ENCODE data around the gene FRMD4A. TPM values are rescaled to one million over a fixed set of nuclear protein-coding genes. Genes with fewer than 3 reads are reported as not detected.
"Not testable (repeated sequence)": the region's sequence is repeated elsewhere in the genome, so short reads cannot be mapped to it uniquely, and the experiment has no call there.

The FRMD4A gene
- total RNA-seq, 2 donors from 2014 or later = 18.9 to 46.1 TPM

DNA sequence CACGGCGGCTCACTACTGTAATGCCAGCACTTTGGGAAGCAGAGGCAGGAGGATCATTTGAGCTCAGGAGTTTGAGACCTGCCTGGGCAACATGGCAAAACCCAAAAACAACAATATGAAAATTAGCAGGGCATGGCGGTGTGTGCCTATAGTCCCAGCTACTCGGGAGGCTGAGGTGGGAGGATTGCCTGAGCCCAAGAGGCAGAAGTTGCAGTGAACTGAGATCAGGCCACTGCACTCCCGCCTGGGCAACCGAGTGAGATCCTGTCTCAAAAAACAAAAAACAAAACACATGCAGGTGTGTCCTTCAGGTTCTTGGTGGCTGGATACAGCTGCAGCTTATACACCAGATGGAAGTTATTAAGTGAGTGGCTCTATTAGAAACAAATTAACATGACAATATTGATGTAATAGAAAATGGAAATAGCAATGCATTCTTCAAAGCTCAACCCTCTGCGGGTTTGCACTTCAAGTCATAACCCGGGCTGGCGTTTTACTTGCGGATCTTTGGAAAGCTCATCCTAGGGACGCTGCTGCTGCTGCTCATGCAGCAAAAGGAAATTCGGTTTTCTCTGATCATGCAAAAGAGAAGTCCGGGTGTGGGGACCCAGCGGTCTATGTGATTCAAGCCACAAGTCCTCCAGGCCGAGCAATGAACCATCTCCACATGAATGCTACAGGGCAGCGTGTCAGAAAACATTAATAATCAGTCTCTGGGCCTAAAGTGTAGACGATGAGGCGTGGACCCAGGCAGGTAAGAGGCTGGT, 462.0 kb downstream of the FRMD4A start:
- H3K9me3 ChIP-seq = no peaks in the 10 kb centered on the region
- intact Hi-C loops (cut with DNase I) = no loop called here
- no peak overlapping the region for H3K4me3 ChIP-seq
- no peaks in the 10 kb centered on the region for H3K36me3 ChIP-seq (replicated peaks in 1 of 2; ENCODE audit: insufficient read depth in 1 of 2, low read depth in 2 of 2)
- H3K27ac ChIP-seq = no peak overlapping the region
- 87% methylated on average over 18 of the region's 18 CpGs for WGBS, 2 donors
- H3K4me1 ChIP-seq = no peaks in the 10 kb centered on the region
- no peaks in the 10 kb centered on the region for H3K27me3 ChIP-seq
- DNase-seq (no peak), ATAC-seq (no peak)
- TF ChIP-seq, protein P1, sequence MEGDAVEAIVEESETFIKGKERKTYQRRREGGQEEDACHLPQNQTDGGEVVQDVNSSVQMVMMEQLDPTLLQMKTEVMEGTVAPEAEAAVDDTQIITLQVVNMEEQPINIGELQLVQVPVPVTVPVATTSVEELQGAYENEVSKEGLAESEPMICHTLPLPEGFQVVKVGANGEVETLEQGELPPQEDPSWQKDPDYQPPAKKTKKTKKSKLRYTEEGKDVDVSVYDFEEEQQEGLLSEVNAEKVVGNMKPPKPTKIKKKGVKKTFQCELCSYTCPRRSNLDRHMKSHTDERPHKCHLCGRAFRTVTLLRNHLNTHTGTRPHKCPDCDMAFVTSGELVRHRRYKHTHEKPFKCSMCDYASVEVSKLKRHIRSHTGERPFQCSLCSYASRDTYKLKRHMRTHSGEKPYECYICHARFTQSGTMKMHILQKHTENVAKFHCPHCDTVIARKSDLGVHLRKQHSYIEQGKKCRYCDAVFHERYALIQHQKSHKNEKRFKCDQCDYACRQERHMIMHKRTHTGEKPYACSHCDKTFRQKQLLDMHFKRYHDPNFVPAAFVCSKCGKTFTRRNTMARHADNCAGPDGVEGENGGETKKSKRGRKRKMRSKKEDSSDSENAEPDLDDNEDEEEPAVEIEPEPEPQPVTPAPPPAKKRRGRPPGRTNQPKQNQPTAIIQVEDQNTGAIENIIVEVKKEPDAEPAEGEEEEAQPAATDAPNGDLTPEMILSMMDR (IDR thresholded peaks at IDR 0.05) = no peak
- no peak for TF ChIP-seq POLR2A (IDR thresholded peaks at IDR 0.05)

DNA sequence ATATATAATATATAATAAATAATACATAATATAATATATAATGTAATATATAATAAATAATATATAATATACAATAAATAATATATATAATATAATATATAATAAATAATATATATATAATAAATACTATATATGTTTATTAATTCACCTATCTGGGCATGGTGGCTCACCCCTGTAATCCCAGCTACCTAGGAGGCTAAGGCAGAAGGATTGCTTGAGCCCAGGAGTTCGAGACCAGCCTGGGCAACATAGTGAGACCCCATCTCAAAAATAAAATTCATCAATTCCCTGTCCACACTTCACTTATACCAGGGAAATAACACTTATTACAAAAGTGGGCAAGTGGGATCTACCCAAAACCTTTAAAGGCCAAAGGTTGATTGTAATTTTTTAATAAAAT, 462.9 kb downstream of the FRMD4A start:
- TF ChIP-seq POLR2A (IDR thresholded peaks at IDR 0.05) = no peak
- TF ChIP-seq, protein P1 (IDR thresholded peaks at IDR 0.05) = no peak
- DNase-seq (no peak), ATAC-seq (no peak)
- Histone ChIP-seq H3K36me3 (replicated peaks in 1 of 2; ENCODE audit: insufficient read depth in 1 of 2, low read depth in 2 of 2) (no peaks in the 10 kb centered on the region), H3K4me3 (no peak overlapping the region), H3K9me3 (no peaks in the 10 kb centered on the region), H3K27ac (no peak overlapping the region), H3K27me3 (no peaks in the 10 kb centered on the region), H3K4me1 (no peaks in the 10 kb centered on the region)
- 89 to 96% methylated on average over 1 of the region's 1 CpG for WGBS, 2 donors
- intact Hi-C loops (cut with DNase I) = no loop called here

DNA sequence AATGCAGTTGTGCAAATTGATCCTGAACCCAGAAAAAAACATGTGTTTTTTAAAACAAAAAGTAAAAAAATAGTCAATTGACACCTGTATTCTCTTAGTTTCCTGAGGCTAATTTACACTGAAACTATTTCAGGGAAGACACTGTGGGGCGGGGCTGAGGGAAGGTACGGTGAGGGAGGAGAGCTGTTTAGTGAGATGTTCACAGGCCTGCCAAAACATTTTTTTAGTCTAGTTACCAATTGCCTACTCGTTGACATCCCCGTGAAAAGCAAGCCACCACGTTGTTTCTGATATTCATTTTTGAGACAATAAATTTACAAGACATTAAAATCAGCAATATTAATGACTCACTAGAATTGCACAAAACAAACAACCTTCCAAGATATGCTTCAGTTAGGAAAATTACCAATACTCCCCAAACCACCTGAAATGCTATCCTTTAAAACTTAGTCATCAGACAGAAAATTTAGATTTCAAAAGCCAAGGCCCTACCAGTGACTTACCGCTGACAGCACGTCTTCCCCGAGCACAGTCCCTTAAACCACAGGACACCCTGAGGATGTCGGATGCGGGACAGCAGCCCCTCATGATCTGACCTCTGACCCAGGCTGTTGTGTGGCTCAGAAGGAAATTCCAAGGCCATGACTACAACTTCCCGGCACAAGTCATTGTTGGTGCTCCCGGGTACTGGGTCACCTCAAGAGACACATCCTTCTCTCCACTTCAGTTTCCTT, 464.8 kb downstream of the FRMD4A start:
- Histone ChIP-seq H3K36me3 (replicated peaks in 1 of 2; ENCODE audit: insufficient read depth in 1 of 2, low read depth in 2 of 2) (no peaks in the 10 kb centered on the region), H3K9me3 (no peaks in the 10 kb centered on the region), H3K27me3 (no peaks in the 10 kb centered on the region), H3K4me3 (no peak overlapping the region), H3K4me1 (no peaks in the 10 kb centered on the region), H3K27ac (no peak overlapping the region)
- no peak for ATAC-seq
- 79 to 81% methylated on average over 11 to 12 of the region's 12 CpGs for WGBS, 2 donors
- no peak for DNase-seq
- TF ChIP-seq, protein P1 (IDR thresholded peaks at IDR 0.05) = no peak
- TF ChIP-seq POLR2A (IDR thresholded peaks at IDR 0.05) = no peak
- intact Hi-C loops (cut with DNase I) = no loop called here

DNA sequence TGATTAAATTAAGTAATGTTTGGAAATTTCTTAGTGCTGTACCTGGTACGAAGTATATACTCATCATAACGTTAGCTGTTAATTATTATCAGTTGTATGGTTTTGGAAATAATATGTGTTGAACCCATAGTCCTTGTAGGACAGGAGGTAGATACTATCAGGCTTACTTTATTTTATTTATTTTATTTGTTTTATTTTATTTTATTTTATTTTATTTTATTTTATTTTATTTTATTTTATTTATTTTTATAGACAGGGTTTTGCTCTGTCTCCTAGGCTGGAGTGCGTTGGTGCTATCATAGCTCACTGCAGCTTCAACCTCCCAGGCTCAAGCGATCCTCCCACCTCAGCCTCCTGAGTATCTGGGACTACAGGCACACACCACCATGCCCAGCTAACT, 465.5 kb downstream of the FRMD4A start:
- H3K4me1 ChIP-seq; H3K9me3 ChIP-seq; intact Hi-C loops (cut with DNase I); H3K27me3 ChIP-seq; DNase-seq; H3K36me3 ChIP-seq (replicated peaks in 1 of 2; ENCODE audit: insufficient read depth in 1 of 2, low read depth in 2 of 2); H3K27ac ChIP-seq; H3K4me3 ChIP-seq; ATAC-seq: not testable (repeated sequence)
- WGBS, 2 donors = 90 to 96% methylated on average over 4 of the region's 4 CpGs

DNA sequence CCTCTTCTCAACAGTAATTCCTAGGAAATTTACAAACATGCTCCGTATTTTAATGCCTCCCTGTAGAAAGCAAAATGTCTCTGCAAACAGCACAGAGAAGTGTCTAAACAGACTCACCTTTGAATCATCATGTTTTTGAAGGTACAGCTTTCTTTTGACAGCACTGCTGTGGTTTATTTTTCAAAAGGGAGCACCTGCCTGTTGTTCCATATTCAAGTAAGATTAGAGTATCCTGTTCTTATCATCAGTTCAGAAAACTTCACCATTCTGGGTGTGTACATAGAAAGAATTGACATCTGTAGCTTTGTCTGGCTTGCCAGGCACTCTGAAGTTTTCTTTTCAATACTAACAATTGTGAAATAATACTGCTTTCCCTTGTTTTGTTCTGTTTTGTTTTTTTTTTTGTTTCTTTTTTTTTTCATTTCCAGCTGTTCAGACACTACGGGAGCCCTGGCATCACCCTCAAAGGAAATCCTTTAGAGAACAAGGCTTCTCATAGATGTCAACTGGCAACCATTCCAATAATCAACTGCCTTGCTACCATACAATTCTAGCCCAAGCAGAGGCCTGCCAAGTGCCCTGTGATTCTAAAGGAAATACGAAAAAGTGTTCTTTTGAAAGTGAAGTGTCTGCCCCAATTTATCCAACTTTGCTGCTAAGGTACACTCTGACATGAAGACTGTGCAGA, 468.0 kb downstream of the FRMD4A start:
- Histone ChIP-seq H3K27me3 (no peaks in the 10 kb centered on the region), H3K36me3 (replicated peaks in 1 of 2; ENCODE audit: insufficient read depth in 1 of 2, low read depth in 2 of 2) (no peaks in the 10 kb centered on the region), H3K4me1 (no peaks in the 10 kb centered on the region), H3K27ac (no peak overlapping the region), H3K9me3 (no peaks in the 10 kb centered on the region), H3K4me3 (no peak overlapping the region)
- ATAC-seq (no peak), DNase-seq (no peak)
- intact Hi-C loops (cut with DNase I) = no loop called here
- 49 to 58% methylated on average over 3 of the region's 3 CpGs for WGBS, 2 donors
- TF ChIP-seq POLR2A (IDR thresholded peaks at IDR 0.05) = no peak
- TF ChIP-seq, protein P1 (IDR thresholded peaks at IDR 0.05) = no peak
